Measurements from ENCODE around the gene CLDN20.

The CLDN20 gene

DNA sequence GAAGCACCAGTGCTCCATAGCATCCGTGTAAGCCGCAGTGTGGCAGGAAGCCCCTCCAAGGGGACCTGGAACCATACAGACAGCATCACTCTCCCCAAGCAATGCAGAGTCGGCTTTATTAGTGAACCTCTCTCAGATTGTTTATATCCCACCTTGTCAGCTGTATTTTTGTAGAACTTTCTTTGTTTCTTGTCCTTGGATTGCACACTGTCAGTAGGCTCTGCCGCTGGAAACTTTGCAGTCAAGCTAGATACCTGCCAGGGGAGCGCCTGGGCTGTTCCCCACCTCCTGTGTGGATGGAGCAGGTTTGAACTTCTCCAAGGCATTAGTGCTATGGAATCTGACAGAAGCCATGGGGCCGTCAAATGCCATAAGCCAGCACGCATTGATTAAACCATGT, 18.6 kb upstream of the CLDN20 start:
- TF ChIP-seq, protein P1, sequence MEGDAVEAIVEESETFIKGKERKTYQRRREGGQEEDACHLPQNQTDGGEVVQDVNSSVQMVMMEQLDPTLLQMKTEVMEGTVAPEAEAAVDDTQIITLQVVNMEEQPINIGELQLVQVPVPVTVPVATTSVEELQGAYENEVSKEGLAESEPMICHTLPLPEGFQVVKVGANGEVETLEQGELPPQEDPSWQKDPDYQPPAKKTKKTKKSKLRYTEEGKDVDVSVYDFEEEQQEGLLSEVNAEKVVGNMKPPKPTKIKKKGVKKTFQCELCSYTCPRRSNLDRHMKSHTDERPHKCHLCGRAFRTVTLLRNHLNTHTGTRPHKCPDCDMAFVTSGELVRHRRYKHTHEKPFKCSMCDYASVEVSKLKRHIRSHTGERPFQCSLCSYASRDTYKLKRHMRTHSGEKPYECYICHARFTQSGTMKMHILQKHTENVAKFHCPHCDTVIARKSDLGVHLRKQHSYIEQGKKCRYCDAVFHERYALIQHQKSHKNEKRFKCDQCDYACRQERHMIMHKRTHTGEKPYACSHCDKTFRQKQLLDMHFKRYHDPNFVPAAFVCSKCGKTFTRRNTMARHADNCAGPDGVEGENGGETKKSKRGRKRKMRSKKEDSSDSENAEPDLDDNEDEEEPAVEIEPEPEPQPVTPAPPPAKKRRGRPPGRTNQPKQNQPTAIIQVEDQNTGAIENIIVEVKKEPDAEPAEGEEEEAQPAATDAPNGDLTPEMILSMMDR (conservative IDR thresholded peaks at IDR 0.05), result no peak
- no peak for TF ChIP-seq ZFX (IDR thresholded peaks at IDR 0.05)
- no peak overlapping the region for H3K27ac ChIP-seq

DNA sequence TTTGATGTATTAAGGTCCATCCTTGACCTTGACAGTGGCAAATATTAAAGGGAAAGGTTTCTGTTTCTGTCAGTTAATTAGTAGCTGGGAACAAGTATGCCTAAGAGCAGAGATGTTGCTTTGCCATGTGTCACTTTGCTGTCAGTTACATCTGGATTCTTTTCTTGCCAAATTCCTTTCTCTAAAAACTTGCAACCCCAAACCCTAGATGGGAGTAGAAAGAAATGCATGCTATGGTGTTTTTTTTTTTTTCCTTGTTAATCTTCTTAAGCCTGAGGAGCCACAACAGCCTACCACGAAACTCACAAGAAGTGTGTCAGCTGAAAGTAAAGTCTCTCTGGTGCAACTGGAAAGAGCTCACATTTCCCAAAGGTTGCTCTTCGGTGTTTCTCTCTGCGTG, 18.0 kb upstream of the CLDN20 start:
- TF ChIP-seq, protein P1 (conservative IDR thresholded peaks at IDR 0.05), result no peak
- no peak for TF ChIP-seq ZFX (IDR thresholded peaks at IDR 0.05)

DNA sequence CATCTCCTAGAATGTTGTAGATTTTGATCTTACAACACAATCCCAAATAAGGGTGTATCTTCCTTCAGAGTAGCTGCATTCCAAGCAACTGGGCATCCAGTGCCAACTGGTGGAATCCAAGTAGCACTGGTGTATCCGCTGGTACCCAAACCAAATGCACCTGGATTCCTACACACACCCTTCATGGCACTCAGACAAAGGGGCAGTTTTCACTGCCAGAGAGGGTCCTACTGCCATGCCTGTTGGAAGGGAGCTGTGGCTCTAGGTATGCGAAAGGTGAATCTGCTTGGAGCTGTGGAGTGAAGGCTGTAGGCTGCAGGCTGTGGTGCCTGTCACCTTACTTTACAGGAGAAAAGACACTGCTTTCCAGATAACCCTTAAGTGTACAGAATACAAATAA, 17.0 kb upstream of the CLDN20 start:
- no peak overlapping the region for H3K27ac ChIP-seq
- no peak for TF ChIP-seq ZFX (IDR thresholded peaks at IDR 0.05)
- TF ChIP-seq, protein P1 (conservative IDR thresholded peaks at IDR 0.05), result no peak

More for the DNA sequence above, 18.0 kb upstream of the CLDN20 start:
- no peak overlapping the region for H3K27ac ChIP-seq

DNA sequence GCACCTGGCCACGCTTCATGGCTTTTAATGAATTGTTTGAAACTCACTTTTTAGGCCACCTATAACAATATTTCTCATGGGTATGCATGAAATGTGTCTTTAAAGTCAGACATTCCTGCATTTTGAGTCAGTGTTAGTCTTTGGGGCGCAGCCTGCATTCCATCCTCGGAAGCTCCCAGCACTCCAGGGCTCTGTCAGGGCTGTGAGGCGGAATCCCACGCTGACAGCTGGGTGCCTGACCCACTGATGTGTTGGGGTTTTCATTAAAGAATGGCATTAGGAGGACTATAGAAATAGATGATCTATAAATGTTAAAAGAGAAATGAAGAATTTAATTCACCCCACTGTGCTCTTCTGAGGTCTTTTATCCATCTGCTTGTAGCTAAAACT, 16.2 kb upstream of the CLDN20 start:
- H3K27ac ChIP-seq, result no peak overlapping the region

DNA sequence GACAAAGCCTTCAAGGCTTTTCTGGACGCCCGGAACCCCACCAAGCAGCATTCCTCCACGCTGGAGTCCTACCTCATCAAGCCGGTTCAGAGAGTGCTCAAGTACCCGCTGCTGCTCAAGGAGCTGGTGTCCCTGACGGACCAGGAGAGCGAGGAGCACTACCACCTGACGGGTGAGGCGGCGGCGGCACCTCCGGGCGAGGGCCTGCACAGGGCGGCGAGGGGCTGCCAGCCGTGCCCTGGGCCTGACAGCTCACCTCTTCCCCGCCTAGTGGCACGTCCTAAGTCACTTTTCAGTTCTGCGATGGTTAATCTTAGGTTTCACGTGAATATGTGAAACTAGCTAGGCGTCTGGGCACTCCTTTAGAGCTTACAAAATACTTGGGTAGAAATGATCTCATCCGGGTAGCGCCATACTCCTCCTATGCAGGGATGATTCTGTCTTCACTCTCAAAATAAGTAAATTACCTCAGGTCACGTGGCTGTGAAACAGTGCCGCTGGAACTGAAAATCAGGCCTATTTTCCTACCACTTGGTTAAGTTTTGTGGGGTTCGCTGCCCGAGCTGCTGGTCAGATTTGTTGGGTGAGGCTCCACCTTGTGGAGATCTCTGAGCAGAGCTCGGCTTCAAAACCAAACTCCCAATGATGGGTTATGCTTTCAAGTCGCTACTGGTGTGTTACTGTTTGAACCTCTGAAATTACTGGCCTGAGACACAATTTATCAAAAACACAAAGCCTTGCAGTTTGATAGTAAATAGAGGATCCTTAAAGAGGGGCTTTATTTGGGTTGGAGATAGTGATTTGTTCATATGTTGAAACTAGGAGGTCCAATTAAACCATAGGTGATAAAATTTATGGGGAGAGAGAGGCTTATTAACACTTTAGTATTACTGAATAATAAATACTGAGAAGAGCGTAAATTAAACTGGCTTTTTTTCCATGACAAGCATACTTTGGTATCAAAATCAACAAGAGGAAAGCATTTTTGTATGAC, 15.5 kb upstream of the CLDN20 start:
- no peak overlapping the region for H3K27ac ChIP-seq
- TF ChIP-seq, protein P1 (conservative IDR thresholded peaks at IDR 0.05), result peak; percentile 36
- TF ChIP-seq ZFX (IDR thresholded peaks at IDR 0.05), result no peak

More for the DNA sequence above, 16.2 kb upstream of the CLDN20 start:
- TF ChIP-seq, protein P1 (conservative IDR thresholded peaks at IDR 0.05), result no peak
- TF ChIP-seq ZFX (IDR thresholded peaks at IDR 0.05), result no peak

DNA sequence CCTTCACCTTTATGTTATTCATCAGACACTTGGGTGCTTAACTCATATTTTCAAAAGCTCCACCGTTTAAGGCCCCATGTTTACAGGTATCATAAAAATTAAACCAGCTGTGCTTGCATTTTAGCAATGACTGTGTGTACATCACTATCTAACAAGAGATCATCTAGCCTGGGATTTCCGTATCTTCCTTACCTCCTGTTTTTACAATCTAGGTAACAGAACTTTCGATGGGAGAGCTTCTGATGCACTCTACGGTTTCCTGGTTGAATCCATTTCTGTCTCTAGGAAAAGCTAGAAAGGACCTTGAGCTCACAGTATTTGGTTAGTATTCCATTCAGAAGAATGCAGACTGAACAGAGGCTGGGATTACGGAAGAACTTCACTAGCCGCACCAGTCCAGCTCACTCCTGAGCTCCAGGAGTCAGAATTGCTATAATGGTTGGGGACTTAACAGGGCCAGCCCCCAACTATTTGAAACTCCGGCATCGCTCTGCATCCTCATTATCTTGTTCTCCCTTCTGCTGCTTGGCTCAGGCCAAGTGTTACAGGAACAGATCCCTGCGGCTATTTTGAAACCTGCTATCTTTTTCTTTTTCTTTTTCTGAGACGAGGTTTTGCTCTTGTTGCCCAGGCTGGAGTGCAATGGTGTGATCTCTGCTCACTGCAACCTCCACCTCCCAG, 13.0 kb upstream of the CLDN20 start:
- H3K27ac ChIP-seq, result no peak overlapping the region
- no peak for TF ChIP-seq ZFX (IDR thresholded peaks at IDR 0.05)
- TF ChIP-seq, protein P1 (conservative IDR thresholded peaks at IDR 0.05), result no peak

DNA sequence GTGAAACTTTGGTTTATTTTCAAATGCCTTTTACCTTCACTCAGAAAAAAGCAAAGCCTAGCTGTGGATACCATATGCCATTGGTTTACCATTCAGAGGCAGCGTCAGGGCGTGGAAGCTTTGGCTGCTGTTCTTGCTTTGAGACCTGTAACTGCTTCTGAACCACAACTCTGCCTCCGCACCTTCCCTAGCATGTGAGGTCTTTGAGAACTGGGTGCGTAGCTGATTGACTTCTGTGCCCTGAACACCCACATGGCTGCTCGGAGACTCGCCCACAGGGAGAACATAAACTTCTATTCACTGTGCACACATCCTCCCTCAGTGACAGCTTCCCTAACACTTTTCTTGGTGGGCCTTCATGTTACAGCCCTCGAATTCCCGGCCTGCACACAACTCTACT, 11.2 kb upstream of the CLDN20 start:
- TF ChIP-seq, protein P1 (conservative IDR thresholded peaks at IDR 0.05), result no peak
- TF ChIP-seq ZFX (IDR thresholded peaks at IDR 0.05), result no peak
- H3K27ac ChIP-seq, result no peak overlapping the region
